IMR-90 (cell line): ENCODE data around the gene KCNQ1.

Experiments
- BHLHE40 ChIP-seq: fragments of 150-350 bp; IDR thresholded peaks from 2 replicates; pipeline ENCODE4 v1.6.1; 2016; ENCODE audit warnings: mild to moderate bottlenecking, low read depth, low read length
- CEBPB ChIP-seq: IDR thresholded peaks from 2 replicates; pipeline ENCODE4 v1.6.1; 2012; ENCODE audit warnings: low read depth, low read length, improper control_type of control experiment
- CHD1 ChIP-seq: IDR thresholded peaks from 2 replicates; pipeline ENCODE4 v1.6.1; 2012; ENCODE audit warnings: low read depth, low read length, improper control_type of control experiment
- CTCF ChIP-seq: conservative IDR thresholded peaks from 2 replicates; pipeline ENCODE4 v1.5.1; 2012; ENCODE audit warnings: mild to moderate bottlenecking, low read depth, low read length, improper control_type of control experiment
- ELK1 ChIP-seq: fragments of 150-350 bp; IDR thresholded peaks from 2 replicates; pipeline ENCODE4 v1.6.1; 2016; ENCODE audit warnings: low read depth, mild to moderate bottlenecking, low read length, moderate library complexity, borderline replicate concordance
- FOS ChIP-seq: fragments of 150-350 bp; IDR thresholded peaks from 2 replicates; pipeline ENCODE4 v1.6.1; 2016; ENCODE audit warnings: low read depth, low read length
- MAZ ChIP-seq: IDR thresholded peaks from 2 replicates; pipeline ENCODE4 v1.6.1; 2012; ENCODE audit warnings: low read depth, mild to moderate bottlenecking, low read length, improper control_type of control experiment, moderate library complexity, borderline replicate concordance
- NFE2L2 ChIP-seq: fragments of 150-350 bp; IDR thresholded peaks from 2 replicates; pipeline ENCODE4 v1.6.1; 2016; ENCODE audit warnings: low read depth, mild to moderate bottlenecking, low read length
- POLR2A ChIP-seq: IDR thresholded peaks from 2 replicates; pipeline ENCODE4 v1.6.1; 2012; ENCODE audit warnings: mild to moderate bottlenecking, low read depth, low read length
- RAD21 ChIP-seq: IDR thresholded peaks from 2 replicates; pipeline ENCODE4 v1.6.1; 2012; ENCODE audit warnings: low read length, improper control_type of control experiment
- SMC3 ChIP-seq: fragments of 150-350 bp; IDR thresholded peaks from 2 replicates; pipeline ENCODE4 v1.6.1; 2016; ENCODE audit warnings: low read depth, mild to moderate bottlenecking, antibody characterized with exemption, low read length, moderate library complexity
- TF ChIP-seq, protein P1 (sequence below): fragments of 150-350 bp; IDR thresholded peaks from 2 replicates; pipeline ENCODE4 v1.6.1; 2017; ENCODE audit warnings: mild to moderate bottlenecking, antibody characterized with exemption, low read length, low read depth

GRCh38 chr11:2569321-2569721 lies 124.5 kb downstream of the KCNQ1 start:
- TF ChIP-seq CTCF (no peak), POLR2A (no peak), MAZ (no peak), RAD21 (no peak), CEBPB (no peak), CHD1 (no peak), SMC3 (no peak), ELK1 (no peak), FOS (no peak), NFE2L2 (no peak), BHLHE40 (no peak)
- TF ChIP-seq, protein P1, sequence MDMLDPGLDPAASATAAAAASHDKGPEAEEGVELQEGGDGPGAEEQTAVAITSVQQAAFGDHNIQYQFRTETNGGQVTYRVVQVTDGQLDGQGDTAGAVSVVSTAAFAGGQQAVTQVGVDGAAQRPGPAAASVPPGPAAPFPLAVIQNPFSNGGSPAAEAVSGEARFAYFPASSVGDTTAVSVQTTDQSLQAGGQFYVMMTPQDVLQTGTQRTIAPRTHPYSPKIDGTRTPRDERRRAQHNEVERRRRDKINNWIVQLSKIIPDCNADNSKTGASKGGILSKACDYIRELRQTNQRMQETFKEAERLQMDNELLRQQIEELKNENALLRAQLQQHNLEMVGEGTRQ, result no peak
